ENCODE data around the gene HERPUD1.

DNA sequence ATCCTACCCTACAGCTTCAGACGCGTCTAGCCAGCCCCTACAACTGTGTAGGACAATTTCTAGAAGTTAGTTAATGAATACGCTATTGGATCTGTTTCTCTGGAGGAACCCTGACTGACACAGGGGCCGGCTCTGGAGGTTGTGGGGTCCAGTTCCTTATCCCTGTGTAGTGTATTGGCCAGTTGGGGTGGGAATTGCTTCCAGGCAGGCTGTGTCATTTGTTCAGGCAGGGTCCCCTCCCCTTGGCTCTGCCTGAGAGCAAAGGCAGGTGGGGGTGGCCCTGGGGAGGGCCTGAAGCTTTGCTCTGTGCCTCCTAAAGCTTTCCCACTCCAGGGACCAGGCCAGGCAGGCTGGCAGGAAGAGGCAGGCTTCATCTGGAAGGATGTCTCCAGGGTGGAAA is 18.1 kb downstream of the HERPUD1 start:
- TF ChIP-seq POLR2A (IDR thresholded peaks at IDR 0.05; ENCODE audit: low read length): no peak
- no peak for TF ChIP-seq GATA1 (IDR thresholded peaks at IDR 0.05; ENCODE audit: low read depth, low read length)
